ENCODE data around the gene GABRD.

DNA sequence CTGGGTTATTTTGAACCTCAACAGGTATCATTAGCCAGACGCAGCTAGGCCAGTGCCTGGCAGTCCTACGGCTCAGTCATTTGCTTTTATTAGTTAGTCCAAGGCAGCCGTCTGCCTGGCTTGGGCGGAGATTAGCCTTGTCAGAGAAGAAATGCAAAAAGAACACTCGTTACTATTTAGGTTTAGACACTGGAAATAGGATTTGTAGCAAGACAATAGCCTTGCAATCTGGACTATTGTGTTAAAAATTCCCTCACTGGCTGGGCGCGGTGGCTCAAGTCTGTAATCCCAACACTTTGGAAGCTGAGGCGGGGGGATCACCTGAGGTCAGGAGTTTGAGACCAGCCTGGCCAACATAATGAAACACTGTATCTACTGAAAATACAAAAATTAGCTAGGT lies 20.1 kb downstream of the GABRD start:
- TF ChIP-seq, protein P1, sequence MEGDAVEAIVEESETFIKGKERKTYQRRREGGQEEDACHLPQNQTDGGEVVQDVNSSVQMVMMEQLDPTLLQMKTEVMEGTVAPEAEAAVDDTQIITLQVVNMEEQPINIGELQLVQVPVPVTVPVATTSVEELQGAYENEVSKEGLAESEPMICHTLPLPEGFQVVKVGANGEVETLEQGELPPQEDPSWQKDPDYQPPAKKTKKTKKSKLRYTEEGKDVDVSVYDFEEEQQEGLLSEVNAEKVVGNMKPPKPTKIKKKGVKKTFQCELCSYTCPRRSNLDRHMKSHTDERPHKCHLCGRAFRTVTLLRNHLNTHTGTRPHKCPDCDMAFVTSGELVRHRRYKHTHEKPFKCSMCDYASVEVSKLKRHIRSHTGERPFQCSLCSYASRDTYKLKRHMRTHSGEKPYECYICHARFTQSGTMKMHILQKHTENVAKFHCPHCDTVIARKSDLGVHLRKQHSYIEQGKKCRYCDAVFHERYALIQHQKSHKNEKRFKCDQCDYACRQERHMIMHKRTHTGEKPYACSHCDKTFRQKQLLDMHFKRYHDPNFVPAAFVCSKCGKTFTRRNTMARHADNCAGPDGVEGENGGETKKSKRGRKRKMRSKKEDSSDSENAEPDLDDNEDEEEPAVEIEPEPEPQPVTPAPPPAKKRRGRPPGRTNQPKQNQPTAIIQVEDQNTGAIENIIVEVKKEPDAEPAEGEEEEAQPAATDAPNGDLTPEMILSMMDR (IDR thresholded peaks at IDR 0.05; ENCODE audit: extremely low read depth in 1 of 2, insufficient read depth in 1 of 2, low read depth in 1 of 2, low read length in 2 of 2): no peak
- no peak for TF ChIP-seq POLR2AphosphoS5 (IDR thresholded peaks at IDR 0.05; ENCODE audit: insufficient read depth, low read depth, low read length)
- TF ChIP-seq EZH2 (IDR thresholded peaks at IDR 0.05; ENCODE audit: borderline replicate concordance, low read depth, low read length, severe bottlenecking): no peak
- TF ChIP-seq JUN (IDR thresholded peaks at IDR 0.05; ENCODE audit: borderline replicate concordance, insufficient read depth, insufficient read length, low read depth): no peak
- no peak for TF ChIP-seq POLR2A (IDR thresholded peaks at IDR 0.05; ENCODE audit: low read depth, low read length)

Measured in endothelial cell of umbilical vein (primary cell).